ENCODE data around the gene ZNF207.
"Not testable (repeated sequence)": the region's sequence is repeated elsewhere in the genome, so short reads cannot be mapped to it uniquely, and the experiment has no call there.

Gene ZNF207

DNA sequence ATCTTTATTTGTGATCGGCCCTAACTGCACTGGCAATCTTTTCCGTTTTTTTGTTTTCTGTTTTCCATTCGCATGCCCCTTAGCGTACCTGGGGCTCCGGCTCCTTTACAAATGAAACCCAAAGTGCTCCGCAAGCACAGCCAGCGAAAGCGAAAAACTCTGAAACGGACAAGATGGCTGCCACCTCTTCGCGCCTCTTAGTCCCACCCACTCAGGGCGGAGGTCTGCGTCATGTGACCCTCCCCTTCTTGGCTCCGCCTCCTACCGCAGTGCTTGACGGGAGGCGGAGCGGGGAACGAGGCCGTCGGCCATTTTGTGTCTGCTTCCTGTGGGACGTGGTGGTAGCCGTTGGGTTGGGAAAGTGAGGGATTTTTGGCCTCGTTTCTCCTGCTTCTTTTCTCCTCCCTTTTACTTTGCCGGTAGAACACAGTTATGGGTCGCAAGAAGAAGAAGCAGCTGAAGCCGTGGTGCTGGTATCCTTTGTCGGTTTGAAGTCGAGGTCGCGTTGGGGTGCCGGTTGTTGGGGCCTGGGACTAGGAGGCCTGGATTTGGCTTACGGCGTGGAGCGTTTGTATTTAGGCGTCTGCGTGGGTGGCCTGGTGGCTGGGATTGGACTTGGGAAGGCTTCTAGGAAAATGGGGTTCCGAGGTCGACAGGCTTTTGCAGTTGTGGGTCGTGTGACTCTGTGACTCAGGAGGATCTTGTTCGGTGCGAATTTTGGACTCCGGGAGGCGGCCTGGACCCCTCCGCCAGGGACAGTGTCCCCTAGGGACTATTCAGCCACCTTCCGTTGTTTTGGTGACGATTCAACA is at the start of gene ZNF207:
Gene ZNF207, plus strand, starts transcription at position 304 of the 812 bp plus-strand sequence. Its CDS starts 129 bp downstream, at position 433.
- no peaks in the 10 kb centered on the region for H3K27me3 Mint-ChIP-seq
- DNase-seq, result peak; percentile 97
- CTCF ChIA-PET, result interaction anchor here (0.8 to 1.2 kb wide), 2 partner anchors 9 to 11 kb away, joined by 3 to 6 read pairs; no protein-coding TSS in a partner anchor
- H3K9me3 Mint-ChIP-seq, result no peaks in the 10 kb centered on the region
- peak within 1 kb of the TSS; percentile 100 for H3K27ac Mint-ChIP-seq
- H3K4me3 Mint-ChIP-seq, result peak within 1 kb of the TSS; percentile 94
- peaks cover 41% of the 10 kb centered on the region for H3K36me3 Mint-ChIP-seq
- peaks cover 46% of the 10 kb centered on the region for H3K4me1 Mint-ChIP-seq

DNA sequence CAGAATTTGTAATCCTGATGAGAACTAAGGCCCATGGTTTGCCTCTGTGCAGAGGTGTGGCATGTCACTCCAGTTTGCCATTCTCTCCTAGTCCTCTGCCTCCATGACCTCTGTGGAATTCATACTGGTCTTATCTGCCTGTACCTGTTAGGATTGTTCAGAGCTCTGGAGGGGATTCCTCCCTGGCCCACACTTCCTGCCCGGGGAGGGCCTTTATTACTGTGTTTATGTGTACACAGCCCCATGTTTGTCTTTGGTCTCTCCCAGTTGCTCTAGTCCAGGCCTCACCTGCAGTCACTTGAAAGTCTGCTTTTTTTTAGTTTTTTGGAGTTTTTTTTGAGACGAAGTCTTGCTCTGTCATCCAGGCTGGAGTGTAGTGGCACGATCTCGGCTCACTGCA is 47.9 kb upstream of the ZNF207 start:
- Mint-ChIP-seq H3K4me3 (no peak overlapping the region), H3K27ac (no peak overlapping the region), H3K9me3 (no peaks in the 10 kb centered on the region), H3K27me3 (peaks cover 45% of the 10 kb centered on the region), H3K4me1 (no peaks in the 10 kb centered on the region), H3K36me3 (no peaks in the 10 kb centered on the region)
- DNase-seq, result no peak
- CTCF ChIA-PET, result interaction anchor here (0.6 to 1.5 kb wide), 2 partner anchors 18 to 23 kb away, joined by 3 read pairs; no protein-coding TSS in a partner anchor

DNA sequence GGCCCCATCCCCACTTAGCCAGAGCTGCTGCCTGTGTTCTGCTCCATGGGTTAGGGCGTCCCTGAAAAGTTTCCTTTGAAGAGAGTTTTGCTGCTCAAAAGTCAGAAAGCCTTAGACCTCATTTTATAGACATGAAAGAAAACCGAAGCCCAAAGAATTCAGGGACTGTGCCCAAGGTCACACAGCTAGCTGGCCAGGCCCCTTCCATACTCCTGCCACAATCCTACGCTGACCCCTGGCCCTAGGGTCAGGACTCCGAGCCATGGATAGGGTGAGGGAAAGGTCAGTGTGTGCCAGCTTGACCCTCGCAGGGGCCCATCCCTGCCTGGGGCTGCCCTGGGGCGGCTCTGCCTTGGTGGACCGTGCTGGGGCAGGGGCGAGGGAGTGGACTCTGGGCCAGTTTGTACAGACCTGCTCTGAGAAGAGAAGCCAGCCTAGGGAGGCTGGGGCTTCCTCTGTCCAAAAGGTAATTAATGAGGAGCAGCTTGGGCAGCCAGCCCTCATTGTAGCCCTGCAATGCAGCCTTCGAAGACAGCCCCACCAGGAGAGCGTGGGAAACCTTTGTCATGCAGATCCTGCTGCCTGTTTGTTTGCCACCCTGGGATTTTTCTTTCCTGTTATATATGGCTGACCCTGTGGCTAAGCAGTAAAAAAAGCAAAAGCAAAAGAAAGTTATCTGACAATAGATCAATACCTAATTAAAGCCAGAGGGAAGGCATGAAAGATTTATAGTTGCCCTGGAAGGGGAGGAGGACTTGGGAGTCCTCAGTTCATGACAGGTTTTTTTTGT is 46.9 kb upstream of the ZNF207 start:
- CTCF ChIA-PET, result interaction anchor here (1.5 kb wide), 1 partner anchor 17 kb away, joined by 3 read pairs; no protein-coding TSS in a partner anchor
- Mint-ChIP-seq H3K27ac (no peak overlapping the region), H3K9me3 (no peaks in the 10 kb centered on the region), H3K4me3 (no peak overlapping the region), H3K27me3 (peaks cover 48% of the 10 kb centered on the region), H3K36me3 (no peaks in the 10 kb centered on the region), H3K4me1 (no peaks in the 10 kb centered on the region)
- no peak for DNase-seq

DNA sequence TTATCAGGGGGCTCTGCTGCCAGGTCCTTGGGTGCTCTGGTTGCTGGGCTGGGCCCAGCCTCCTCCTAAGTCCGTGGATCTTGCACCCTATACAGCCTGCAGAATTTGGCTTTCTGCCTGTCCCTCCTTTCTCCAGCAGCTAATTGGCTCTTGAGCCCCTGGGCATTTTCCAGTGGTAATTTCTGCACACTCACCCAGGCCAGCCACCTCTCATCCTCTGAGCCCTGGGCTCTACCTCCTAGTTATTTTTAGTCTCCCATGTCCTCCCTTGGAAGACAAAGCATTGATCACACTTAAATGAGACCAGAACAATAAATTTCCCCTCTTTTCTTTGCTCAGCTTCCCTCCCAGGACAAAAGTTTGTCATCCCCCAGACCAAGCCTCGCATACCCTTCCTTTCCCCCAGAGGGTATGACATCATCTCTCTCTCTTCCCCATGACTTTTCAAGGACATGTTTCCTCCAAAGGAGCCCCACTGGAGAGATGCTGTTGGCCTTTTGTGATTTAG is 46.1 kb upstream of the ZNF207 start:
- Mint-ChIP-seq H3K9me3 (no peaks in the 10 kb centered on the region), H3K27ac (no peak overlapping the region), H3K4me3 (no peak overlapping the region), H3K4me1 (no peaks in the 10 kb centered on the region), H3K36me3 (no peaks in the 10 kb centered on the region), H3K27me3 (peaks cover 47% of the 10 kb centered on the region)
- CTCF ChIA-PET, result no interaction called here
- no peak for DNase-seq

DNA sequence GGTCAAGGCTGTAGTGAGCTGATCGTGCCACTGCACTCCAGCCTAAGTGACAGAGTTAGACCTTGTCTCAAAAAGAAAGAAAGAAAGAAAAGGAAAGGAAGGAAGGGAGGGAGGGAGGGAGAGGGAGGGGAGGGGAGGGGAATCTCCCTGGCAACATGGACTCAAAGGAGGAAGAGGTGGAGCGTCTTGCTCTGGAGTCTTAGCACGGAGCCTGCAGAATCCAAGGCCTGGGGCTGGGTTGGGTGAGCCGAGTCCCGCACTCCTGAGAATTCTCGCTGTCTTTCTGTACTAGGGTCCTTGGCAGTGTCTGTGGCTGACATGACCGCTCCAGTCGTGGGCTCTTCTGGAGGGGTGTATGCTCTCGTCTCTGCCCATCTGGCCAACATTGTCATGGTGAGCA is 44.9 kb upstream of the ZNF207 start:
- no peaks in the 10 kb centered on the region for H3K4me1 Mint-ChIP-seq
- H3K4me3 Mint-ChIP-seq, result no peak overlapping the region
- no peak for DNase-seq
- H3K27me3 Mint-ChIP-seq, result peaks cover 47% of the 10 kb centered on the region
- no peak overlapping the region for H3K27ac Mint-ChIP-seq
- CTCF ChIA-PET, result no interaction called here
- no peaks in the 10 kb centered on the region for H3K9me3 Mint-ChIP-seq
- no peaks in the 10 kb centered on the region for H3K36me3 Mint-ChIP-seq

DNA sequence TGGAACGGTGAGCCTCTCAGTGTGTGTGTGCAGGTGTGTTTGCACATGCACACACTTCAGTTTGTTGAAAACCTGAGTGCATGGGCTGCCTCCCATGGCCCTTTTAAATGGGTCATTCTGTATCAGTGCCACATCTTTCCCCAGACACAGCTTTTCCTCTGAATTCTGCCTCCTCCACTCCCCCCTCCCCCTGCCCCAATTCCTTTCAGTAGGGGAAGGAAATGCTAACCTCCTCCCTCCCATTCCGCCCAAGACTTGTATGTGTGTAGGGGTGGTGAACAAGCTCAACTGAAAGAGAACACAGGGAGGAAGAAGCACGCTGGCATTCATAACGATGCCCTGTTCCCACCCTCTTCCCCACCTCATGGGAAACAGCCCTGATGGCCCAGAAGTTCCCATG is 42.3 kb upstream of the ZNF207 start:
- CTCF ChIA-PET, result interaction anchor here (1.3 kb wide), 1 partner anchor 12 kb away, joined by 4 read pairs; no protein-coding TSS in a partner anchor
- H3K27ac Mint-ChIP-seq, result no peak overlapping the region
- H3K9me3 Mint-ChIP-seq, result no peaks in the 10 kb centered on the region
- no peaks in the 10 kb centered on the region for H3K4me1 Mint-ChIP-seq
- H3K36me3 Mint-ChIP-seq, result no peaks in the 10 kb centered on the region
- DNase-seq, result no peak
- H3K4me3 Mint-ChIP-seq, result no peak overlapping the region
- peaks cover 61% of the 10 kb centered on the region for H3K27me3 Mint-ChIP-seq

DNA sequence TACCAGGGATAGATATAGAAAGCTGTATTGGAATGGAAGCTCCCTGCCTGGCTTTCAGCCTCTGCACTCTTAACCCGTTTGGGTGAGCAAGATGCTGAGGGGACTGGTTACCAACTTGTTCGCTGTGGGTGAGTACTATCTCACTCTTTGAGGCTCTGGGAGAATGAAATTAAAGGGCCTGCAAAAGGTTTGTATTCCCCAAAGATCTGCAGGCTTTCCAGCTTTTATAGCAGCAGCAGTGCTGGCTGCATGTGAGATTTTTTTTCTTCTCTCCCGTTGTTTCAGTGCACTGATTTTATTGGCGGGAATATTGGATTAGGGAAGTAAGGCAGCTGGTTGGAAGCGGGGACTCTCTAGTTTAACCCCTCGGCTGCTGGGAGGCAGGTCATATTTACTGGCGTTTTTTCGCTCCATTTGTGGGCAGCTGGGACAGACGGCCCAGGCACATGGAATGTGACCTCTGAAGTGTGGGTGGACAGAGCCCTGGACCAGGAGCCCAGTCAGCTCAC is 38.9 kb upstream of the ZNF207 start:
- CTCF ChIA-PET, result no interaction called here
- peaks cover 4% of the 10 kb centered on the region for H3K4me1 Mint-ChIP-seq
- no peak for DNase-seq
- H3K27me3 Mint-ChIP-seq, result peaks cover 62% of the 10 kb centered on the region
- H3K9me3 Mint-ChIP-seq, result no peaks in the 10 kb centered on the region
- H3K36me3 Mint-ChIP-seq, result no peaks in the 10 kb centered on the region
- H3K27ac Mint-ChIP-seq, result no peak overlapping the region
- H3K4me3 Mint-ChIP-seq, result no peak overlapping the region

DNA sequence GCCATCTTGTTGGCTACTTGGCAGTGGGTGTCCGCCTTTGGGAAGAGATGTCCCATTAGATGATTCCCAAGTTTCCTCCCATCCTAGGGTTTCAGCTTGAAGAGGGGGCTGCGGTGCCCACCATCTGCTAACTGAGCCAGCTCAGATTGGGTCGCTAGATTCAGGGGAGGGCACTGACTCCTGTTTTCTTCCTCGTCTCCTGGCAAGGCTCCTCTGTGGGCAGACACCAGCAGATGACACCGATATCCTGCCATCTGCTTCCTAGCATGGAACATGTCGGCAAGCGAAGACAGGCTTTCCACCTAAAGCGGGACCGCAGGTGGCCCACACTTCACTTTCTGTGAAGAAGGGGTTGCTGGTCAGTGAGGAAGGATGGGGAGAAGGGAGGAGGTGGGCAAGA is 35.3 kb upstream of the ZNF207 start:
- no peaks in the 10 kb centered on the region for H3K9me3 Mint-ChIP-seq
- H3K4me1 Mint-ChIP-seq, result peaks cover 15% of the 10 kb centered on the region
- peaks cover 67% of the 10 kb centered on the region for H3K27me3 Mint-ChIP-seq
- no peak for DNase-seq
- H3K36me3 Mint-ChIP-seq, result no peaks in the 10 kb centered on the region
- H3K27ac Mint-ChIP-seq, result no peak overlapping the region
- CTCF ChIA-PET, result no interaction called here
- H3K4me3 Mint-ChIP-seq, result no peak overlapping the region

DNA sequence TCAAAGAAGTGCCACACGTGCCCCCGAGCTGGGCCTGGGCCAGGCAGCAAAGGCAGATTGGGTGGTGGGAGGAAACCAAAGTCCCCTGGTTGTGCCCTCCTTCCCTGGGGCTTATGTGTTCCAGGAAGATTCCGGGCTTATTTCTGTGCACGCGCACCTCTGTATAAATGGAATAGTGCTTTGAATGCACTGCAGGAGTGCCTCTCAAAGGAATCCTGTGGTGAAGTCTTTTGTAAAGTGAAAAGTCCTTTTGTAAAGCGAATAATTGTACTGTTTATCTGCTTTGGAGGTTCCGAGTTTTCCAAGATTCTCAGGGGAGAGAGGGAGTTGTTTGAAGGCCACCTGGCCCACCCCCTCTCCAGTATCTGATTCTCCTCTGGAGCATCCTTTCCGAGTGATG is 34.8 kb upstream of the ZNF207 start:
- Mint-ChIP-seq H3K4me3 (no peak overlapping the region), H3K9me3 (no peaks in the 10 kb centered on the region), H3K27ac (no peak overlapping the region), H3K4me1 (peaks cover 17% of the 10 kb centered on the region), H3K36me3 (no peaks in the 10 kb centered on the region), H3K27me3 (peaks cover 66% of the 10 kb centered on the region)
- no peak for DNase-seq
- CTCF ChIA-PET, result interaction anchor here (0.6 to 1.4 kb wide), 2 partner anchors 62 to 118 kb away, joined by 3 to 7 read pairs; no protein-coding TSS in a partner anchor

DNA sequence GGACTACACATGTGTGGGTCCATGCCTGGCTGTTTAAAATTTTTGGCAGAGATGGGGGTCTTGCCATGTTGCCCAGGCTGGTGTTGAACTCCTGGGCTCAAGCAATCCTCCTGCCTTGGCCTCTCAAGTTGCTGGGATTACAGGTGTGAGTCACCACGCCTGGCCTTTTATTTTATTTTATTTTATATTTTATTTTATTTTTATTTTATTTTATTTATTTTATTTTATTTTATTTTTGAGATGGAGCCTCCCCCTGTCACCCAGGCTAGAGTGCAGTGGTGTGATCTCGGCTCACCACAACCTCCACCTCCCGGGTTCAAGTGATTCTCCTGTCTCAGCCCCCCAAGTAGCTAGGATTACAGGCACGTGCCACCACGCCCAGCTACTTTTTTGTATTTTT is 33.3 kb upstream of the ZNF207 start:
- peaks cover 22% of the 10 kb centered on the region for H3K4me1 Mint-ChIP-seq
- CTCF ChIA-PET, result interaction anchor here (4.9 kb wide), 1 partner anchor 62 kb away, joined by 26 read pairs; no protein-coding TSS in a partner anchor
- DNase-seq, H3K4me3 Mint-ChIP-seq, H3K27ac Mint-ChIP-seq, H3K36me3 Mint-ChIP-seq, H3K9me3 Mint-ChIP-seq: not testable (repeated sequence)
- peaks cover 53% of the 10 kb centered on the region for H3K27me3 Mint-ChIP-seq

DNA sequence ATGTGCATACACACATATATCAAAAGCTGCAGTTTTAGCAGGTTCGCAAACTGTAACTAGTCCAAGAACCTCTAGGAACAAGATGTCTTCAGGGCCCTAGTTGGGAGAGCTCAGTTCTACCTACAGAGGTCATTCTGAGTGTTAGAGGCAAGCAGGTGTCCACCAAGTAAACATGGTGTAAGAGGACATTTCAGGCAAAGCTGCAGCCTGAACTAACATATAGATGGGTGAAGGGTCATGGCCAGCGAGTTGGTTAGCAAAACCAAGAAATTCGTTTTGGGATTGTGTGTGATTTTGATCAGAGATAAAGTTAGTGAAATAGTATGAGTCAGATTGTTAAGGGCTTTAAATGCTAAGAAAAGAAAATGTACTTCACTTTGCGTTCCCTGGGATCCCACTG is 32.6 kb upstream of the ZNF207 start:
- Mint-ChIP-seq H3K36me3 (no peaks in the 10 kb centered on the region), H3K9me3 (no peaks in the 10 kb centered on the region), H3K4me3 (no peak overlapping the region), H3K27ac (no peak overlapping the region), H3K4me1 (peaks cover 25% of the 10 kb centered on the region), H3K27me3 (peaks cover 53% of the 10 kb centered on the region)
- DNase-seq, result no peak
- CTCF ChIA-PET, result interaction anchor here (1.0 to 4.9 kb wide), 2 partner anchors 63 to 75 kb away, joined by 3 to 26 read pairs; no protein-coding TSS in a partner anchor

DNA sequence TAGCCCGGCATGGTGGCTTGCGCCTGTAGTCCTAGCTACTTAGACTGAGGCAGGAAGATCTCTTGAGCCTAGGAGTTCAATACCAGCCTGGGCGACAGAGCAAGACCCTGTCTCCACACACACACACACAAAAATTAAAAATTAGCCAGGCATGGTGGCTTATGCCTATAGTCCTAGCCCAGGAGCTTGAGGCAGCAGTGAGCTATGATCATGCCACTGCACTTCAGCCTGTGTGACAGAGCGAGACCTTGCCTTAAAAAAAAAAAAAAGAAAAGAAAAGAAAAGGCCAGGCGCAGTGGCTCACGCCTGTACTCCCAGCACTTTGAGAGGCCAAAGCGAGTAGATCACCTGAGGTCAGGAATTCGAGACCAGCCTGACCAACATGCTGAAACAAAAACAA is 31.9 kb upstream of the ZNF207 start:
- no peak for DNase-seq
- H3K27ac Mint-ChIP-seq, result peak overlapping the region; percentile 29
- no peak overlapping the region for H3K4me3 Mint-ChIP-seq
- no peaks in the 10 kb centered on the region for H3K9me3 Mint-ChIP-seq
- H3K4me1 Mint-ChIP-seq, result peaks cover 30% of the 10 kb centered on the region
- no peaks in the 10 kb centered on the region for H3K36me3 Mint-ChIP-seq
- CTCF ChIA-PET, result interaction anchor here (0.7 to 4.9 kb wide), 6 partner anchors 9 to 115 kb away, joined by 3 to 26 read pairs (median 4); no protein-coding TSS in a partner anchor
- peaks cover 53% of the 10 kb centered on the region for H3K27me3 Mint-ChIP-seq

DNA sequence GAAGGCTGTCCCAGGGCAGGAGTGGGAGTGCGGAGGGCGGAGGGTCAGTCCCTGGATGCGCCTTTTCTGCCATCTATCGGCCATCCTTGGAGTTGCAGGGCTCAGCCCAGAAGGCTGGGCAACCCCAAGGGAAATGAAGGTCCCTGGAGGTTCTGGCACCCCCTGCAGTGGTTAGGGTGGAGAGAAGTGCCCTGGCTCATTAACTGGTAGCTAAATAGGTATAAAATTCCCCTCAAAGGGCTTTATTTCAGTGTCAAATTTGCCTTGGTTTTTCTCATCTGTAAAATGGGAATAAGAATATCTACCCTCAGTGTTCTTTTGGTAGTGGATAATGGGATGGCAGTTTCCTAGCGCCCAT is 30.4 kb upstream of the ZNF207 start:
- peak; percentile 85 for DNase-seq
- Mint-ChIP-seq H3K4me3 (peak overlapping the region; percentile 66), H3K9me3 (no peaks in the 10 kb centered on the region), H3K4me1 (peaks cover 41% of the 10 kb centered on the region), H3K36me3 (no peaks in the 10 kb centered on the region), H3K27ac (no peak overlapping the region), H3K27me3 (peaks cover 45% of the 10 kb centered on the region)
- CTCF ChIA-PET, result interaction anchor here (0.7 to 4.9 kb wide), 12 partner anchors 10 to 183 kb away, joined by 3 to 26 read pairs (median 4); no protein-coding TSS in a partner anchor

DNA sequence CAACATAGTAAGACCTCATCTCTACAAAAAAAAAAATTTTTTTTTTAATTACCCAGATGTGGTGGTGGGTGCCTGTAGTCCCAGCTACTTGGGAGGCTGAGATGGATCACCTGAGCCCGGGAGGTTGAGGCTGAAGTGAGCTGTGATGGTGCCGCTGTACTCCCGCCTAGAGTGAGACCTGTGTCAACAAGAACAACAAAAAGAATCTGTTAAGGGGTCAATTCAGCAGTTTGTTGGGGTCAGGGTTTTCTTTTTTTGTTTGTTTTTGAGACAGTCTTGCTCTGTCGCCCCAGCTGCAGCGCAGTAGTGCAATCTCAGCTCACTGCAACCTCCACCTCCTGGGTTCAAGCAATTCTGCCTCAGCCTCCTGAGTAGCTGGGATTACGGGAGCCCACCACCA is 29.9 kb upstream of the ZNF207 start:
- H3K4me3 Mint-ChIP-seq, DNase-seq, H3K36me3 Mint-ChIP-seq, H3K27ac Mint-ChIP-seq, H3K9me3 Mint-ChIP-seq: not testable (repeated sequence)
- CTCF ChIA-PET, result interaction anchor here (0.7 to 4.9 kb wide), 12 partner anchors 9 to 184 kb away, joined by 3 to 26 read pairs (median 4); no protein-coding TSS in a partner anchor
- peaks cover 39% of the 10 kb centered on the region for H3K27me3 Mint-ChIP-seq
- H3K4me1 Mint-ChIP-seq, result peaks cover 44% of the 10 kb centered on the region

Measured in activated naive CD4-positive, alpha-beta T cell treated with anti-CD3 and anti-CD28 coated beads, Interleukin-2, amount 10 ng/mL, durations not matched to agents 7 days and 5 days (primary cell).